Measurements from ENCODE around the gene PRR29. TPM values are rescaled to one million over a fixed set of nuclear protein-coding genes. Genes with fewer than 3 reads are reported as not detected.

The PRR29 gene
- polyA plus RNA-seq, 1 of the 3 experiments (the other 2 are of a cell fraction) = 2.7 TPM

DNA sequence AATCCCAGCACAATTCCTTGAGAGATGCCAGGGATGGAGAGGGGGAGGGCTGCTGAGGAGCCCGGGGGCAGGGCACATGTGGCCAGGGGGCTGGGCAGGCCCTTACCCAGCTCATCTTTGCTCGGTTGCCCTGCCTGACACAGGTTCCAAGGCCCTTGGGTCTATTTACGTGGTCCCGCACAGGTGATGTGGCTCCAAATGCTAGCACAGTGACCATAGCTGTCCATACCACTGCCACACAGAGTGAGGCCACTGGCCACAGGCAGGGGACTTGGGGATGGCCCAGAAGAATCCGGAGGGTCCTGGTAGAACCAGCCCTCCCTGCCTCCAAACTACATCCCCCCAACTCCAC lies 10.0 kb upstream of the PRR29 start:
- POLR2A ChIA-PET = no interaction called here
- Histone ChIP-seq H3K4me1 (ENCODE audit: control insufficient read depth in 1 of 2, insufficient read depth in 2 of 2, low read depth in 1 of 2, low read length in 1 of 2) (no peaks in the 10 kb centered on the region; a peak in 1 of 4 replicates), H4K20me1 (ENCODE audit: insufficient read depth) (no peaks in the 10 kb centered on the region), H3F3A (replicated peaks; ENCODE audit: insufficient read depth) (no peaks in the 10 kb centered on the region), H3K79me2 (ENCODE audit: insufficient read depth) (no peaks in the 10 kb centered on the region), H3K9me2 (no peaks in the 10 kb centered on the region), H3K9me3 (no peaks in the 10 kb centered on the region), H2AFZ (ENCODE audit: low read depth) (no peak overlapping the region), H3K27ac (ENCODE audit: low read depth in 2 of 2, low read length in 1 of 2) (no peak overlapping the region), H3K9ac (no peak overlapping the region), H3K36me3 (replicated peaks in 1 of 2; ENCODE audit: control insufficient read depth in 1 of 2, insufficient read depth in 2 of 2, low read length in 1 of 2) (no peaks in the 10 kb centered on the region), H3K4me2 (no peak overlapping the region), H3K27me3 (ENCODE audit: insufficient read depth) (peaks cover 18% of the 10 kb centered on the region), H3K4me3 (ENCODE audit: low read depth in 2 of 2, low read length in 1 of 2) (no peak overlapping the region)
- CTCF ChIA-PET = interaction anchor here (0.8 to 4.9 kb wide), 8 partner anchors 9 to 123 kb away, joined by 3 to 89 read pairs (median 6); partner anchors contain the start of genes GH1 and PRR29
- TF ChIP-seq GATA2 (CRISPR knock-in tag; IDR thresholded peaks at IDR 0.05) (no peak), MXI1 (IDR thresholded peaks at IDR 0.05; ENCODE audit: low read depth, low read length) (no peak), CHD2 (IDR thresholded peaks at IDR 0.05; ENCODE audit: low read length, partially characterized antibody) (no peak), FOXJ3 (CRISPR knock-in tag; IDR thresholded peaks at IDR 0.05) (no peak), FOXM1 (IDR thresholded peaks at IDR 0.05; ENCODE audit: low read depth) (no peak)
- TF ChIP-seq, protein P1, sequence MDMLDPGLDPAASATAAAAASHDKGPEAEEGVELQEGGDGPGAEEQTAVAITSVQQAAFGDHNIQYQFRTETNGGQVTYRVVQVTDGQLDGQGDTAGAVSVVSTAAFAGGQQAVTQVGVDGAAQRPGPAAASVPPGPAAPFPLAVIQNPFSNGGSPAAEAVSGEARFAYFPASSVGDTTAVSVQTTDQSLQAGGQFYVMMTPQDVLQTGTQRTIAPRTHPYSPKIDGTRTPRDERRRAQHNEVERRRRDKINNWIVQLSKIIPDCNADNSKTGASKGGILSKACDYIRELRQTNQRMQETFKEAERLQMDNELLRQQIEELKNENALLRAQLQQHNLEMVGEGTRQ (IDR thresholded peaks at IDR 0.05; ENCODE audit: borderline replicate concordance, low read depth, low read length) = no peak
- 73% methylated on average over 5 of the region's 5 CpGs for WGBS (ENCODE audit: low lambda C conversion rate)
- DNase-seq = no peak

DNA sequence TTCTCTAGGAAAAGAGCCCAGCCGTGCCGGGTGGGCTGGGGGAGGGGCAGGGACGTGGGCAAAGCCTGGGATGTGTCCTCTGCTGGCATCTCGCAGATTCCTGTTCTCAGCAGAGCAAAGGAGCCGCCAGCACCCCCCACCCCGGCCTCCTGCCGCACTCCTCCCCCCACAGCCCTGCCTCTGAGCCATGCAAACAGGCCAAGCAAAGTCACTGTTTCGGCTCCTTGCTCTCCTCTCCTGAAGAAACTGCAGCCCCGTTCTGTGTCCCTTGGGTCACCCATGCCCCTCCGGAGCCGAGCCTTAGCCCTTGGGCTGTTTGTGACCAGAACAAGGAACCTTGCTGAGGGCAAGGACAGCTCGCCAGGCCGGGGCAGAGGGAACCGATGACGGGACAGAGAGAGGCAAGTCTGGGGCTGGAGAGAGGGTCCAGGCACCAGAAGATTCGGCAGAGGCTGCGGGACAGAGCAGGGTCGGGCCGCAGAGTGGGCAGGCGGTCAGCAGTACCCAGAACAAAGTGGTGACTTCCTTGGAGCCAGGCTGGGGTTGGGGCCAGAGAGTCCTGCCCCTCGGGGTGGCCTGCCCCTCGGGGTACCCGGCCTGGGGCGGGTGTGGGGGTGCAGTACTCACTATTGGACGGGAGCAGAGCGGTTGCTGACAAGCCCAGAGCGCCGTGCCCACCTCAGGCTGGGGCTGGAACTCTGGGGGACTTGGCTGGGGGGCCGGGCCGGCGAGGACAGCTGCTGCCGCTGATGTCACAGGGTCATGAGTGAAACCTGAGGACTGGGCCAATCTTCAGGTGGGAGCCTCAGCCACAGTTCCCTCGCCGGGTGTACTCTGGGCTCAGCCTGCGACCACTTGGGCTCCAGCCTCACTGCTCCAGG lies 9.2 kb upstream of the PRR29 start:
- no peaks in the 10 kb centered on the region for H3K79me2 ChIP-seq (ENCODE audit: insufficient read depth)
- H3K36me3 ChIP-seq (replicated peaks in 1 of 2; ENCODE audit: control insufficient read depth in 1 of 2, insufficient read depth in 2 of 2, low read length in 1 of 2) = no peaks in the 10 kb centered on the region
- H2AFZ ChIP-seq (ENCODE audit: low read depth) = no peak overlapping the region
- H3K9ac ChIP-seq = no peak overlapping the region
- no peaks in the 10 kb centered on the region; a peak in 1 of 4 replicates for H3K4me1 ChIP-seq (ENCODE audit: control insufficient read depth in 1 of 2, insufficient read depth in 2 of 2, low read depth in 1 of 2, low read length in 1 of 2)
- 63% methylated on average over 19 of the region's 35 CpGs for WGBS (ENCODE audit: low lambda C conversion rate)
- no peaks in the 10 kb centered on the region for H3K9me3 ChIP-seq
- ChIA-PET CTCF (interaction anchor here (0.9 to 4.9 kb wide), 12 partner anchors 9 to 124 kb away, joined by 3 to 89 read pairs (median 8); partner anchors contain the start of genes GH1, PRR29 and SCN4A), POLR2A (no interaction called here)
- no peak overlapping the region for H3K27ac ChIP-seq (ENCODE audit: low read depth in 2 of 2, low read length in 1 of 2)
- H4K20me1 ChIP-seq (ENCODE audit: insufficient read depth) = no peaks in the 10 kb centered on the region
- H3K4me3 ChIP-seq (ENCODE audit: low read depth in 2 of 2, low read length in 1 of 2) = no peak overlapping the region
- no peak overlapping the region for H3K4me2 ChIP-seq
- DNase-seq = no peak
- no peaks in the 10 kb centered on the region for H3K9me2 ChIP-seq
- H3F3A ChIP-seq (replicated peaks; ENCODE audit: insufficient read depth) = no peaks in the 10 kb centered on the region
- peaks cover 18% of the 10 kb centered on the region for H3K27me3 ChIP-seq (ENCODE audit: insufficient read depth)
- TF ChIP-seq SMC3 (IDR thresholded peaks at IDR 0.05; ENCODE audit: low read depth, low read length) (no peak), MEF2A (IDR thresholded peaks at IDR 0.05; ENCODE audit: borderline replicate concordance, low read depth) (no peak), GABPA (IDR thresholded peaks at IDR 0.05; ENCODE audit: low read depth) (no peak), FOXJ3 (CRISPR knock-in tag; IDR thresholded peaks at IDR 0.05) (no peak), POLR2AphosphoS5 (IDR thresholded peaks at IDR 0.05; ENCODE audit: low read depth, low read length) (no peak), RAD21 (IDR thresholded peaks at IDR 0.05; ENCODE audit: low read length) (no peak), TEAD4 (IDR thresholded peaks at IDR 0.05; ENCODE audit: borderline replicate concordance, insufficient read depth) (no peak), NRF1 (IDR thresholded peaks at IDR 0.05; ENCODE audit: low read depth, low read length) (no peak), ELF1 (IDR thresholded peaks at IDR 0.05) (no peak), GATA2 (CRISPR knock-in tag; IDR thresholded peaks at IDR 0.05) (no peak), RFX5 (IDR thresholded peaks at IDR 0.05; ENCODE audit: low read length) (no peak), EP300 (IDR thresholded peaks at IDR 0.05; ENCODE audit: borderline replicate concordance in 1 of 2, low read depth in 1 of 2, low read length in 1 of 2) (no peak), FOSL2 (IDR thresholded peaks at IDR 0.05; ENCODE audit: borderline replicate concordance, low read depth) (no peak)
- TF ChIP-seq, protein P2, sequence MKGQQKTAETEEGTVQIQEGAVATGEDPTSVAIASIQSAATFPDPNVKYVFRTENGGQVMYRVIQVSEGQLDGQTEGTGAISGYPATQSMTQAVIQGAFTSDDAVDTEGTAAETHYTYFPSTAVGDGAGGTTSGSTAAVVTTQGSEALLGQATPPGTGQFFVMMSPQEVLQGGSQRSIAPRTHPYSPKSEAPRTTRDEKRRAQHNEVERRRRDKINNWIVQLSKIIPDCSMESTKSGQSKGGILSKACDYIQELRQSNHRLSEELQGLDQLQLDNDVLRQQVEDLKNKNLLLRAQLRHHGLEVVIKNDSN (IDR thresholded peaks at IDR 0.05; ENCODE audit: borderline replicate concordance, low read depth) = no peak
- TF ChIP-seq, protein P3, sequence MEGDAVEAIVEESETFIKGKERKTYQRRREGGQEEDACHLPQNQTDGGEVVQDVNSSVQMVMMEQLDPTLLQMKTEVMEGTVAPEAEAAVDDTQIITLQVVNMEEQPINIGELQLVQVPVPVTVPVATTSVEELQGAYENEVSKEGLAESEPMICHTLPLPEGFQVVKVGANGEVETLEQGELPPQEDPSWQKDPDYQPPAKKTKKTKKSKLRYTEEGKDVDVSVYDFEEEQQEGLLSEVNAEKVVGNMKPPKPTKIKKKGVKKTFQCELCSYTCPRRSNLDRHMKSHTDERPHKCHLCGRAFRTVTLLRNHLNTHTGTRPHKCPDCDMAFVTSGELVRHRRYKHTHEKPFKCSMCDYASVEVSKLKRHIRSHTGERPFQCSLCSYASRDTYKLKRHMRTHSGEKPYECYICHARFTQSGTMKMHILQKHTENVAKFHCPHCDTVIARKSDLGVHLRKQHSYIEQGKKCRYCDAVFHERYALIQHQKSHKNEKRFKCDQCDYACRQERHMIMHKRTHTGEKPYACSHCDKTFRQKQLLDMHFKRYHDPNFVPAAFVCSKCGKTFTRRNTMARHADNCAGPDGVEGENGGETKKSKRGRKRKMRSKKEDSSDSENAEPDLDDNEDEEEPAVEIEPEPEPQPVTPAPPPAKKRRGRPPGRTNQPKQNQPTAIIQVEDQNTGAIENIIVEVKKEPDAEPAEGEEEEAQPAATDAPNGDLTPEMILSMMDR (IDR thresholded peaks at IDR 0.05) = no peak
- TF ChIP-seq, protein P1 (IDR thresholded peaks at IDR 0.05; ENCODE audit: borderline replicate concordance, low read depth, low read length) = no peak
- TF ChIP-seq, protein P4, sequence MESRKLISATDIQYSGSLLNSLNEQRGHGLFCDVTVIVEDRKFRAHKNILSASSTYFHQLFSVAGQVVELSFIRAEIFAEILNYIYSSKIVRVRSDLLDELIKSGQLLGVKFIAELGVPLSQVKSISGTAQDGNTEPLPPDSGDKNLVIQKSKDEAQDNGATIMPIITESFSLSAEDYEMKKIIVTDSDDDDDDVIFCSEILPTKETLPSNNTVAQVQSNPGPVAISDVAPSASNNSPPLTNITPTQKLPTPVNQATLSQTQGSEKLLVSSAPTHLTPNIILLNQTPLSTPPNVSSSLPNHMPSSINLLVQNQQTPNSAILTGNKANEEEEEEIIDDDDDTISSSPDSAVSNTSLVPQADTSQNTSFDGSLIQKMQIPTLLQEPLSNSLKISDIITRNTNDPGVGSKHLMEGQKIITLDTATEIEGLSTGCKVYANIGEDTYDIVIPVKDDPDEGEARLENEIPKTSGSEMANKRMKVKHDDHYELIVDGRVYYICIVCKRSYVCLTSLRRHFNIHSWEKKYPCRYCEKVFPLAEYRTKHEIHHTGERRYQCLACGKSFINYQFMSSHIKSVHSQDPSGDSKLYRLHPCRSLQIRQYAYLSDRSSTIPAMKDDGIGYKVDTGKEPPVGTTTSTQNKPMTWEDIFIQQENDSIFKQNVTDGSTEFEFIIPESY (IDR thresholded peaks at IDR 0.05; ENCODE audit: borderline replicate concordance, low read depth) = no peak

Data from SK-N-SH (cell line).